H9 (cell line): Measurements from ENCODE around the gene S1PR3. TPM values are rescaled to one million over a fixed set of nuclear protein-coding genes. Genes with fewer than 3 reads are reported as not detected.

Experiments
- DNase-seq: peaks from one replicate; pipeline ENCODE4 v3.0.0-alpha.2; 2017
- H2AFZ ChIP-seq: one replicate; pipeline ENCODE4 v1.6.1; 2013; ENCODE audit warnings: mild to moderate bottlenecking, low read length, control low read depth, moderate library complexity
- H2AK5ac ChIP-seq: 2 replicates; pipeline ENCODE4 v1.6.1; 2013; ENCODE audit warnings: low read length, control low read depth, mixed read lengths; ENCODE audit not compliant: insufficient read length
- H2BK120ac ChIP-seq: one replicate; pipeline ENCODE4 v1.6.1; 2013; ENCODE audit warnings: low read depth, mild to moderate bottlenecking, low read length, control low read depth, inconsistent platforms; ENCODE audit not compliant: poor library complexity, severe bottlenecking
- H2BK12ac ChIP-seq: 2 replicates; pipeline ENCODE4 v1.6.1; 2013; ENCODE audit warnings: low read length, control low read depth, mixed read lengths, low read depth; ENCODE audit not compliant: insufficient read length
- H2BK15ac ChIP-seq: 2 replicates; pipeline ENCODE4 v1.6.1; 2013; ENCODE audit warnings: low read depth, low read length, control low read depth
- H2BK20ac ChIP-seq: one replicate; pipeline ENCODE4 v1.6.1; 2013; ENCODE audit warnings: low read depth, mild to moderate bottlenecking, low read length, control low read depth, inconsistent platforms; ENCODE audit not compliant: poor library complexity, severe bottlenecking
- H2BK5ac ChIP-seq: 2 replicates; pipeline ENCODE4 v1.6.1; 2013; ENCODE audit warnings: low read length, control low read depth, mixed read lengths; ENCODE audit not compliant: insufficient read length
- H3K14ac ChIP-seq: 2 replicates; pipeline ENCODE4 v1.6.1; 2013; ENCODE audit warnings: low read length, control low read depth; ENCODE audit not compliant: insufficient read depth
- H3K18ac ChIP-seq: 2 replicates; pipeline ENCODE4 v1.6.1; 2013; ENCODE audit warnings: low read depth, mild to moderate bottlenecking, mixed read lengths, low read length, control low read depth; ENCODE audit not compliant: insufficient read length
- H3K23ac ChIP-seq: 2 replicates; pipeline ENCODE4 v1.6.1; 2013; ENCODE audit warnings: low read length, control low read depth, mixed read lengths, low read depth; ENCODE audit not compliant: insufficient read length
- H3K23me2 ChIP-seq: 2 replicates; pipeline ENCODE4 v1.6.1; 2013; ENCODE audit warnings: low read depth, mild to moderate bottlenecking, mixed read lengths, low read length, control low read depth; ENCODE audit not compliant: insufficient read length, poor library complexity, severe bottlenecking
- H3K27ac ChIP-seq: 2 replicates; pipeline ENCODE4 v1.5.1; 2013; ENCODE audit warnings: low read length, control low read depth, mixed read lengths, low read depth; ENCODE audit not compliant: insufficient read length
- H3K27me3 ChIP-seq: 2 replicates; pipeline ENCODE4 v1.6.1; 2013; ENCODE audit warnings: low read length, control low read depth, inconsistent platforms; ENCODE audit not compliant: insufficient read depth
- H3K4ac ChIP-seq: 2 replicates; pipeline ENCODE4 v1.6.1; 2013; ENCODE audit warnings: low read depth, mild to moderate bottlenecking, control low read depth, inconsistent platforms, low read length, moderate library complexity
- H3K4me1 ChIP-seq: 2 replicates; pipeline ENCODE4 v1.6.1; 2013; ENCODE audit warnings: low read length, control low read depth, inconsistent platforms; ENCODE audit not compliant: insufficient read depth
- H3K4me2 ChIP-seq: 2 replicates; pipeline ENCODE4 v1.6.1; 2013; ENCODE audit warnings: low read length, control low read depth, mixed read lengths; ENCODE audit not compliant: insufficient read length, insufficient read depth
- H3K56ac ChIP-seq: 2 replicates; pipeline ENCODE4 v1.6.1; 2013; ENCODE audit warnings: low read depth, mild to moderate bottlenecking, mixed read lengths, low read length, control low read depth; ENCODE audit not compliant: insufficient read length
- H3K79me1 ChIP-seq: 2 replicates; pipeline ENCODE4 v1.6.1; 2013; ENCODE audit warnings: low read depth, mild to moderate bottlenecking, moderate library complexity, low read length, control low read depth, inconsistent platforms; ENCODE audit not compliant: insufficient read depth, poor library complexity, severe bottlenecking
- H3K79me2 ChIP-seq: 2 replicates; pipeline ENCODE4 v1.6.1; 2013; ENCODE audit warnings: low read length, control low read depth, inconsistent platforms; ENCODE audit not compliant: insufficient read depth
- H3K9ac ChIP-seq: 2 replicates; pipeline ENCODE4 v1.6.1; 2013; ENCODE audit warnings: low read length, control low read depth, mixed read lengths; ENCODE audit not compliant: insufficient read length; ENCODE audit errors: extremely low read depth
- H3K9me3 ChIP-seq: one replicate; pipeline ENCODE4 v1.6.1; 2013; ENCODE audit warnings: low read depth, low read length, inconsistent platforms; ENCODE audit not compliant: control insufficient read depth
- H3T11ph ChIP-seq: one replicate; pipeline ENCODE4 v1.6.1; 2013; ENCODE audit warnings: mild to moderate bottlenecking, low read length, control low read depth, inconsistent platforms
- H4K20me1 ChIP-seq: one replicate; pipeline ENCODE4 v1.6.1; 2013; ENCODE audit not compliant: control insufficient read depth, insufficient read length, insufficient read depth
- H4K5ac ChIP-seq: 2 replicates; pipeline ENCODE4 v1.6.1; 2013; ENCODE audit warnings: low read depth, mild to moderate bottlenecking, mixed read lengths, low read length, control low read depth; ENCODE audit not compliant: insufficient read length
- H4K8ac ChIP-seq: replicated peaks from 2 replicates; pipeline ENCODE4 v1.6.1; 2013; ENCODE audit warnings: low read length, control low read depth, mixed read lengths, low read depth; ENCODE audit not compliant: insufficient read length
- H4K91ac ChIP-seq: 2 replicates; pipeline ENCODE4 v1.6.1; 2013; ENCODE audit warnings: low read depth, mild to moderate bottlenecking, moderate library complexity, mixed read lengths, low read length, control low read depth; ENCODE audit not compliant: insufficient read length
- H3K27ac Mint-ChIP-seq, 3 experiments: 2 replicates in 2 of 3; 3 replicates in 1 of 3; pipeline ENCODE4 v1.8.0; 2020 to 2021; ENCODE audit warnings: mixed read lengths in 3 of 3, mild to moderate bottlenecking in 1 of 3, moderate library complexity in 1 of 3
- H3K27me3 Mint-ChIP-seq: 2 replicates; pipeline ENCODE4 v1.8.0; 2021; ENCODE audit warnings: low read depth, mild to moderate bottlenecking, moderate library complexity, mixed read lengths
- H3K36me3 Mint-ChIP-seq, 3 experiments: 2 replicates in 2 of 3; 3 replicates in 1 of 3; pipeline ENCODE4 v1.8.0; 2020 to 2021; ENCODE audit warnings: low read depth in 3 of 3, mixed read lengths in 3 of 3; ENCODE audit not compliant: insufficient read depth in 1 of 3
- H3K4me1 Mint-ChIP-seq, 2 experiments: 2 replicates each; pipeline ENCODE4 v1.8.0; 2020; ENCODE audit warnings: mixed read lengths in 2 of 2
- H3K4me3 Mint-ChIP-seq, 2 experiments: 2 replicates in 1 of 2; 3 replicates in 1 of 2; pipeline ENCODE4 v1.8.0; 2020 to 2021; ENCODE audit warnings: mild to moderate bottlenecking in 2 of 2, mixed read lengths in 2 of 2, moderate library complexity in 1 of 2
- H3K9me3 Mint-ChIP-seq, 2 experiments: 2 replicates in 1 of 2; 3 replicates in 1 of 2; pipeline ENCODE4 v1.8.0; 2020; ENCODE audit warnings: mild to moderate bottlenecking in 2 of 2, mixed read lengths in 2 of 2, moderate library complexity in 1 of 2
- WGBS: extraction: QIAGEN DNeasy Blood & Tissue Kit; methylation state at CpG from one replicate; pipeline ENCODE4 v1.1.7; 2013; ENCODE audit warnings: missing lambda C conversion rate, low lambda C conversion rate, mixed read lengths; ENCODE audit not compliant: insufficient read length; ENCODE audit errors: extremely low coverage; 5-methylcytosine and 5-hydroxymethylcytosine counted together
- total RNA-seq: library from RNA; stranded (reverse); gene quantifications from 2 replicates; pipeline ENCODE4 v1.2.1, GENCODE V29; 2021
- TF ChIP-seq, protein P1 (sequence below): fragments of 200-600 bp; sonication (generic); conservative IDR thresholded peaks from 3 replicates; pipeline ENCODE4 v1.8.0; 2021; ENCODE audit warnings: antibody characterized with exemption, mild to moderate bottlenecking

The S1PR3 gene
- total RNA-seq, 1 experiment from 2014 or later = 3.3 TPM

DNA sequence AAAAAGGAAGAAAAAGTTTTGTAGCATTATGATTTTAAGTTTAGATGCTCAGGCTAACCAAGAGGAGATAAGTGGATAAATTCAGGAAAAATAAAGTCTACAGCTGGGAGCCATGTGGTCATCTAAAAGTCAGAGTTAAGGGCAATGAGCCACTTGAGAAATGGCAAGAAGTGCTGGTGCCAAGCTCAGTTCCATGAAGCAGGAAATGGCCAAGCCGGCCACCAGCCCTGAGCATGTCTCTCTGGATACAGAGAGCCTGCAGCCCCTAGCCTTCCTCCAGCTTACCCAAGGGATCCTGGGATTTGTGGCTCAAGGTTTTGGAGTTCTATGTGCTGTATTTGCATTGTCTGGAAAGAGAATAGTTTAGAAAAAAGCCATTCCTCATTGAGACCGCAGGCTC is 12.2 kb upstream of the S1PR3 start:
- Histone ChIP-seq H3K4me1 (no peaks in the 10 kb centered on the region), H3T11ph (no peak overlapping the region), H3K56ac (no peak overlapping the region), H4K5ac (no peak overlapping the region), H3K79me1 (no peaks in the 10 kb centered on the region), H2BK15ac (no peak overlapping the region), H2BK12ac (no peak overlapping the region), H3K9ac (no peak overlapping the region), H3K23me2 (no peaks in the 10 kb centered on the region), H3K27me3 (no peaks in the 10 kb centered on the region), H3K27ac (no peak overlapping the region), H3K4ac (no peak overlapping the region), H3K79me2 (no peaks in the 10 kb centered on the region), H4K20me1 (no peaks in the 10 kb centered on the region), H3K23ac (no peak overlapping the region), H3K18ac (no peak overlapping the region), H3K9me3 (peaks cover 5% of the 10 kb centered on the region), H4K8ac (no peak overlapping the region), H3K14ac (no peak overlapping the region), H2BK20ac (no peak overlapping the region), H3K4me2 (no peak overlapping the region), H2BK120ac (no peak overlapping the region), H2BK5ac (no peak overlapping the region), H2AK5ac (no peak overlapping the region), H2AFZ (no peak overlapping the region), H4K91ac (no peak overlapping the region)
- no peak for DNase-seq
- Mint-ChIP-seq H3K4me3 (no peak overlapping the region), H3K9me3 (peaks cover 10 to 14% of the 10 kb centered on the region in 2 experiments; a peak in 4 of 5 replicates), H3K36me3 (peaks cover 5 to 14% (median 6%) of the 10 kb centered on the region in 3 experiments), H3K4me1 (peaks cover 6 to 8% of the 10 kb centered on the region in 2 experiments), H3K27me3 (no peaks in the 10 kb centered on the region), H3K27ac (no peak overlapping the region)
- TF ChIP-seq, protein P1, sequence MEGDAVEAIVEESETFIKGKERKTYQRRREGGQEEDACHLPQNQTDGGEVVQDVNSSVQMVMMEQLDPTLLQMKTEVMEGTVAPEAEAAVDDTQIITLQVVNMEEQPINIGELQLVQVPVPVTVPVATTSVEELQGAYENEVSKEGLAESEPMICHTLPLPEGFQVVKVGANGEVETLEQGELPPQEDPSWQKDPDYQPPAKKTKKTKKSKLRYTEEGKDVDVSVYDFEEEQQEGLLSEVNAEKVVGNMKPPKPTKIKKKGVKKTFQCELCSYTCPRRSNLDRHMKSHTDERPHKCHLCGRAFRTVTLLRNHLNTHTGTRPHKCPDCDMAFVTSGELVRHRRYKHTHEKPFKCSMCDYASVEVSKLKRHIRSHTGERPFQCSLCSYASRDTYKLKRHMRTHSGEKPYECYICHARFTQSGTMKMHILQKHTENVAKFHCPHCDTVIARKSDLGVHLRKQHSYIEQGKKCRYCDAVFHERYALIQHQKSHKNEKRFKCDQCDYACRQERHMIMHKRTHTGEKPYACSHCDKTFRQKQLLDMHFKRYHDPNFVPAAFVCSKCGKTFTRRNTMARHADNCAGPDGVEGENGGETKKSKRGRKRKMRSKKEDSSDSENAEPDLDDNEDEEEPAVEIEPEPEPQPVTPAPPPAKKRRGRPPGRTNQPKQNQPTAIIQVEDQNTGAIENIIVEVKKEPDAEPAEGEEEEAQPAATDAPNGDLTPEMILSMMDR = no peak
- WGBS = no CpG with 5 or more reads among the region's 2 CpGs
